HFFc6 (cell line): ENCODE measurements around the gene HNRNPUL1. TPM values are rescaled to one million over a fixed set of nuclear protein-coding genes. Genes with fewer than 3 reads are reported as not detected.

Experiments
- DNase-seq: peaks from one replicate; pipeline ENCODE4 v3.0.0-alpha.2; 2018
- H3K27ac Mint-ChIP-seq: 2 replicates; pipeline ENCODE4 v1.8.0; 2020; ENCODE audit warnings: mild to moderate bottlenecking, mixed read lengths
- H3K27me3 Mint-ChIP-seq: 2 replicates; pipeline ENCODE4 v1.8.0; 2021; ENCODE audit warnings: mild to moderate bottlenecking, moderate library complexity, mixed read lengths; ENCODE audit not compliant: insufficient read depth
- H3K36me3 Mint-ChIP-seq: 2 replicates; pipeline ENCODE4 v1.8.0; 2021; ENCODE audit warnings: low read depth, mixed read lengths
- H3K4me1 Mint-ChIP-seq: 2 replicates; pipeline ENCODE4 v1.8.0; 2020; ENCODE audit warnings: low read depth, mixed read lengths
- H3K4me3 Mint-ChIP-seq: 2 replicates; pipeline ENCODE4 v1.8.0; 2020; ENCODE audit warnings: mild to moderate bottlenecking, moderate library complexity, mixed read lengths
- H3K9me3 Mint-ChIP-seq: 2 replicates; pipeline ENCODE4 v1.8.0; 2020; ENCODE audit warnings: mild to moderate bottlenecking, mixed read lengths
- CTCF ChIP-seq: fragments of 200-600 bp; sonication (generic); IDR thresholded peaks from 2 replicates; pipeline ENCODE4 v1.5.0; 2021; ENCODE audit warnings: antibody characterized with exemption, mild to moderate bottlenecking
- total RNA-seq, 6 experiments: library from RNA; stranded (reverse); fragmentation: NEBNext Ultra II Directional; extraction: Animal tissue kit (Norgen Biotek cat#: 25700); gene quantifications; 2 replicates in 1 of 6; 3 replicates in 5 of 6; pipeline ENCODE4 v1.2.3, GENCODE V29; 2021

The HNRNPUL1 gene
- total RNA-seq, 6 experiments from 2014 or later = 176 to 245 (median 234) TPM

- Mint-ChIP-seq H3K9me3 (no peaks in the 10 kb centered on the region), H3K4me3 (peak overlapping the region; percentile 83), H3K4me1 (peaks cover 22% of the 10 kb centered on the region), H3K27me3 (no peaks in the 10 kb centered on the region), H3K36me3 (no peaks in the 10 kb centered on the region), H3K27ac (peak overlapping the region; percentile 77)
- DNase-seq = no peak
- peak; percentile 46 for TF ChIP-seq CTCF
Measured at GRCh38 chr19:41354343-41354953, 90.3 kb downstream of the HNRNPUL1 start.

- Mint-ChIP-seq H3K36me3 (no peaks in the 10 kb centered on the region), H3K27me3 (no peaks in the 10 kb centered on the region), H3K4me1 (peaks cover 17% of the 10 kb centered on the region), H3K9me3 (no peaks in the 10 kb centered on the region), H3K27ac (no peak overlapping the region), H3K4me3 (no peak overlapping the region)
- no peak for TF ChIP-seq CTCF
- DNase-seq = no peak
Measured at GRCh38 chr19:41355035-41355434, 90.9 kb downstream of the HNRNPUL1 start.

- no peak for DNase-seq
- H3K27me3 Mint-ChIP-seq = no peaks in the 10 kb centered on the region
- peaks cover 10% of the 10 kb centered on the region for H3K4me1 Mint-ChIP-seq
- no peak for TF ChIP-seq CTCF
- H3K9me3 Mint-ChIP-seq = no peaks in the 10 kb centered on the region
- no peak overlapping the region for H3K4me3 Mint-ChIP-seq
- no peak overlapping the region for H3K27ac Mint-ChIP-seq
- H3K36me3 Mint-ChIP-seq = no peaks in the 10 kb centered on the region
Measured at GRCh38 chr19:41355802-41356201, 91.6 kb downstream of the HNRNPUL1 start.

- no peak for DNase-seq
- no peaks in the 10 kb centered on the region for H3K27me3 Mint-ChIP-seq
- no peaks in the 10 kb centered on the region for H3K36me3 Mint-ChIP-seq
- no peak for TF ChIP-seq CTCF
- H3K4me1 Mint-ChIP-seq = peaks cover 6% of the 10 kb centered on the region
- H3K27ac Mint-ChIP-seq = no peak overlapping the region
- no peak overlapping the region for H3K4me3 Mint-ChIP-seq
- H3K9me3 Mint-ChIP-seq = no peaks in the 10 kb centered on the region
Measured at GRCh38 chr19:41356984-41357739, 93.0 kb downstream of the HNRNPUL1 start.

Other genes starting within 250 kb of the HNRNPUL1 start
- not detected for gene CYP2A13, start 175.9 kb upstream of the HNRNPUL1 start, total RNA-seq
- gene CYP2F1, start 149.9 kb upstream of the HNRNPUL1 start, total RNA-seq = not detected
- gene CYP2S1, start 71.2 kb upstream of the HNRNPUL1 start, total RNA-seq = 1 to 10 TPM in 3 of 6 experiments, under 1 TPM in 3; 0.65 to 1.6 (median 1.1) TPM
- 100 to 1,000 TPM; 419 to 474 (median 458) TPM for gene AXL, start 45.1 kb upstream of the HNRNPUL1 start, total RNA-seq
- gene CCDC97, start 45.8 kb downstream of the HNRNPUL1 start, total RNA-seq = 10 to 100 TPM; 15.4 to 19.1 (median 16.8) TPM
- gene TGFB1, start 89.5 kb downstream of the HNRNPUL1 start, total RNA-seq = 100 to 1,000 TPM; 150 to 163 (median 158) TPM
- 1 to 10 TPM; 4.9 to 6.8 (median 6.3) TPM for gene B9D2, start 99.8 kb downstream of the HNRNPUL1 start, total RNA-seq
- gene TMEM91, start 112.2 kb downstream of the HNRNPUL1 start, total RNA-seq = 1 to 10 TPM; 1.4 to 2.6 (median 1.7) TPM
- gene EXOSC5, start 133.0 kb downstream of the HNRNPUL1 start, total RNA-seq = 10 to 100 TPM; 16.5 to 23.5 (median 18.1) TPM
- 10 to 100 TPM in 3 of 6 experiments, 1 to 10 TPM in 3; 7.8 to 17.6 (median 9.8) TPM for gene BCKDHA, start 133.4 kb downstream of the HNRNPUL1 start, total RNA-seq
- 1 to 10 TPM in 3 of 6 experiments, under 1 TPM in 3; 0.47 to 2.1 (median 0.99) TPM for gene B3GNT8, start 163.0 kb downstream of the HNRNPUL1 start, total RNA-seq
- gene DMAC2, start 175.5 kb downstream of the HNRNPUL1 start, total RNA-seq = 10 to 100 TPM; 42.8 to 52.2 (median 46.3) TPM
- gene ERICH4, start 178.8 kb downstream of the HNRNPUL1 start, total RNA-seq = not detected